Vagina (tissue), 2 donors: ENCODE results near the gene CFAP61. TPM values are rescaled to one million over a fixed set of nuclear protein-coding genes. Genes with fewer than 3 reads are reported as not detected.

ENCODE experiments used
- DNase-seq, 2 donors: peaks; one replicate each; pipeline ENCODE4 v3.0.0-alpha.2; 2017; ENCODE audit errors: extremely low spot score in 2 of 2
- H3K27ac ChIP-seq: fragments of 200-600 bp; sonication (generic); one replicate; pipeline ENCODE4 v1.5.1; 2019
- H3K27me3 ChIP-seq: fragments of 200-600 bp; sonication (generic); one replicate; pipeline ENCODE4 v1.5.1; 2019
- H3K36me3 ChIP-seq, 2 donors: fragments of 200-600 bp; sonication (generic); one replicate each; pipeline ENCODE4 v1.5.1; 2017 to 2019
- H3K4me1 ChIP-seq: fragments of 200-600 bp; sonication (generic); one replicate; pipeline ENCODE4 v1.5.1; 2019
- H3K4me3 ChIP-seq, 2 donors: fragments of 200-600 bp; sonication (generic); 1 replicate in 1 of 2; 2 replicates in 1 of 2; pipeline ENCODE4 v1.5.1; 2016 to 2019
- H3K9me3 ChIP-seq: fragments of 200-600 bp; sonication (generic); one replicate; pipeline ENCODE4 v1.5.1; 2019
- CTCF ChIP-seq, 3 experiments: fragments of 450-650 bp in 2 of 3; fragments of 200-600 bp in 1 of 3; sonication (generic) in 1 of 3; IDR thresholded peaks; one replicate each; pipeline ENCODE4 v1.5.1; 2017 to 2019; ENCODE audit warnings: antibody characterized with exemption in 3 of 3, mild to moderate bottlenecking in 2 of 3, moderate library complexity in 2 of 3
- POLR2A ChIP-seq, 2 donors: fragments of 450-650 bp; IDR thresholded peaks; one replicate each; pipeline ENCODE4 v1.6.1; 2017; ENCODE audit warnings: antibody characterized with exemption in 2 of 2, mild to moderate bottlenecking in 2 of 2, moderate library complexity in 2 of 2
- POLR2AphosphoS5 ChIP-seq, 2 donors: sonication (generic); formaldehyde crosslinking; IDR thresholded peaks; one replicate each; pipeline ENCODE4 v1.9.0; 2017; ENCODE audit warnings: antibody characterized with exemption in 2 of 2, mild to moderate bottlenecking in 2 of 2, low read depth in 1 of 2; ENCODE audit not compliant: insufficient read depth in 1 of 2
- intact Hi-C: fragments of 100-400 bp; cut with DNase I; formaldehyde crosslinking; loops from one replicate; pipeline ENCODE4 v1.15.1; 2023
- total RNA-seq: library from RNA; depleted of rRNA; stranded (reverse); fragments of >200 nt; gene quantifications from one replicate; pipeline ENCODE4 v1.2.3, GENCODE V29; 2016

Gene CFAP61
- total RNA-seq, 1 donor from 2014 or later = 1.5 TPM

GRCh38 chr20:20017844-20018185 lies 34.5 kb upstream of the CFAP61 start:
- H3K27ac ChIP-seq = peak overlapping the region; percentile 81
- no peak for DNase-seq
- H3K27me3 ChIP-seq = no peaks in the 10 kb centered on the region
- no peaks in the 10 kb centered on the region for H3K36me3 ChIP-seq
- no peak for TF ChIP-seq CTCF (IDR thresholded peaks at IDR 0.05)
- TF ChIP-seq POLR2A (IDR thresholded peaks at IDR 0.05) = no peak
- TF ChIP-seq POLR2AphosphoS5 (IDR thresholded peaks at IDR 0.05; ENCODE audit: insufficient read depth in 1 of 2, low read depth in 1 of 2) = no peak
- peaks cover 64% of the 10 kb centered on the region for H3K4me1 ChIP-seq
- H3K9me3 ChIP-seq = no peaks in the 10 kb centered on the region
- peak overlapping the region; percentile 92 to 99 for H3K4me3 ChIP-seq
- intact Hi-C loops = no loop called here

GRCh38 chr20:20018366-20018765 lies 34.0 kb upstream of the CFAP61 start:
- Histone ChIP-seq H3K36me3 (no peaks in the 10 kb centered on the region), H3K4me1 (peaks cover 64% of the 10 kb centered on the region), H3K4me3 (peak overlapping the region; percentile 10 to 92), H3K9me3 (no peaks in the 10 kb centered on the region), H3K27me3 (no peaks in the 10 kb centered on the region), H3K27ac (peak overlapping the region; percentile 28)
- no peak for TF ChIP-seq CTCF (IDR thresholded peaks at IDR 0.05)
- TF ChIP-seq POLR2A (IDR thresholded peaks at IDR 0.05) = no peak
- no peak for TF ChIP-seq POLR2AphosphoS5 (IDR thresholded peaks at IDR 0.05; ENCODE audit: insufficient read depth in 1 of 2, low read depth in 1 of 2)
- intact Hi-C loops = no loop called here
- DNase-seq = no peak

GRCh38 chr20:20019123-20019522 lies 33.2 kb upstream of the CFAP61 start:
- H3K27ac ChIP-seq = peak overlapping the region; percentile 28
- H3K4me3 ChIP-seq = peak overlapping the region in 1 of 2 donors; percentile 10
- no peaks in the 10 kb centered on the region for H3K27me3 ChIP-seq
- intact Hi-C loops = no loop called here
- H3K36me3 ChIP-seq = no peaks in the 10 kb centered on the region
- no peaks in the 10 kb centered on the region for H3K9me3 ChIP-seq
- peaks cover 61% of the 10 kb centered on the region for H3K4me1 ChIP-seq
- DNase-seq = no peak
- TF ChIP-seq POLR2AphosphoS5 (IDR thresholded peaks at IDR 0.05; ENCODE audit: insufficient read depth in 1 of 2, low read depth in 1 of 2) = peak in 1 of 2 donors; percentile 20
- no peak for TF ChIP-seq POLR2A (IDR thresholded peaks at IDR 0.05)

GRCh38 chr20:20020908-20021307 lies 31.4 kb upstream of the CFAP61 start:
- intact Hi-C loops = no loop called here
- no peak overlapping the region for H3K27ac ChIP-seq
- H3K9me3 ChIP-seq = no peaks in the 10 kb centered on the region
- TF ChIP-seq CTCF (IDR thresholded peaks at IDR 0.05) (no peak), POLR2AphosphoS5 (IDR thresholded peaks at IDR 0.05; ENCODE audit: insufficient read depth in 1 of 2, low read depth in 1 of 2) (no peak), POLR2A (IDR thresholded peaks at IDR 0.05) (no peak)
- peaks cover 53% of the 10 kb centered on the region for H3K4me1 ChIP-seq
- no peak overlapping the region for H3K4me3 ChIP-seq
- no peaks in the 10 kb centered on the region for H3K27me3 ChIP-seq
- H3K36me3 ChIP-seq = peaks cover 0 to 4% of the 10 kb centered on the region in 2 donors
- DNase-seq = no peak

- intact Hi-C loops = no loop called here
- no peak for TF ChIP-seq POLR2AphosphoS5 (IDR thresholded peaks at IDR 0.05; ENCODE audit: insufficient read depth in 1 of 2, low read depth in 1 of 2)
- no peak for TF ChIP-seq POLR2A (IDR thresholded peaks at IDR 0.05)
- no peak for TF ChIP-seq CTCF (IDR thresholded peaks at IDR 0.05)
- H3K36me3 ChIP-seq = peaks cover 0 to 8% of the 10 kb centered on the region in 2 donors
- no peaks in the 10 kb centered on the region for H3K9me3 ChIP-seq
- DNase-seq = no peak
- H3K4me3 ChIP-seq = no peak overlapping the region
- H3K4me1 ChIP-seq = peaks cover 48% of the 10 kb centered on the region
- no peaks in the 10 kb centered on the region for H3K27me3 ChIP-seq
- H3K27ac ChIP-seq = no peak overlapping the region
These were observed 30.5 kb upstream of the CFAP61 start for GRCh38 chr20:20021835-20022234.
